SK-N-SH (cell line): ENCODE data around the gene RCAN3. TPM values are rescaled to one million over a fixed set of nuclear protein-coding genes. Genes with fewer than 3 reads are reported as not detected.

Experiments used
- CTCF ChIA-PET: fragments of 300-600, 350-600 bp; formaldehyde crosslinking; extraction: SDS; loops from one replicate; lab custom pipeline; 2021; lab: Yijun Ruan, JAX
- POLR2A ChIA-PET: fragments of 350-600 bp; sonication (Branson Sonifier 250); formaldehyde crosslinking; extraction: SDS; loops from one replicate; lab custom pipeline; 2020; ENCODE audit warnings: antibody characterized with exemption, inconsistent platforms; lab: Yijun Ruan, JAX
- DNase-seq: peaks from one replicate; pipeline ENCODE4 v3.0.0; 2012
- H2AFZ ChIP-seq: fragments of 200-600 bp; sonication (generic); 2 replicates; pipeline ENCODE4 v1.8.1; 2016; ENCODE audit warnings: antibody characterized with exemption, mild to moderate bottlenecking, low read depth
- H3F3A ChIP-seq: fragments of 200-600 bp; sonication (generic); replicated peaks from 2 replicates; pipeline ENCODE3; 2016; ENCODE audit warnings: antibody characterized with exemption, mild to moderate bottlenecking; ENCODE audit not compliant: insufficient read depth
- H3K27ac ChIP-seq, 2 experiments: fragments of 200-500 bp in 1 of 2; fragments of 200-600 bp in 1 of 2; sonication (Bioruptor generic) in 1 of 2; sonication (generic), shearing (Covaris generic) in 1 of 2; 2 replicates each; pipeline versions ENCODE4 v1.5.1 to v1.6.1; 2014 to 2016; ENCODE audit warnings: low read depth in 2 of 2, inconsistent platforms in 1 of 2, low read length in 1 of 2, mild to moderate bottlenecking in 1 of 2, mixed read lengths in 1 of 2
- H3K27me3 ChIP-seq: fragments of 200-600 bp; sonication (generic), shearing (Covaris generic); 2 replicates; pipeline ENCODE4 v1.6.1; 2016; ENCODE audit warnings: mixed run types; ENCODE audit not compliant: insufficient read depth
- H3K36me3 ChIP-seq, 2 experiments: fragments of 200-500 bp in 1 of 2; fragments of 200-600 bp in 1 of 2; sonication (Bioruptor generic) in 1 of 2; sonication (generic) in 1 of 2; replicated peaks in 1 of 2; 2 replicates each; pipeline versions ENCODE3 to v1.5.1; 2014 to 2016; ENCODE audit warnings: low read length in 1 of 2, mild to moderate bottlenecking in 1 of 2; ENCODE audit not compliant: insufficient read depth in 2 of 2, control insufficient read depth in 1 of 2
- H3K4me1 ChIP-seq, 2 experiments: fragments of 200-500 bp in 1 of 2; fragments of 200-600 bp in 1 of 2; sonication (Bioruptor generic) in 1 of 2; sonication (generic), shearing (Covaris generic) in 1 of 2; 2 replicates each; pipeline versions ENCODE4 v1.5.1 to v1.6.1; 2014 to 2016; ENCODE audit warnings: low read depth in 1 of 2, low read length in 1 of 2, mixed run types in 1 of 2; ENCODE audit not compliant: insufficient read depth in 2 of 2, control insufficient read depth in 1 of 2
- H3K4me2 ChIP-seq: fragments of 200-600 bp; sonication (generic), shearing (Covaris generic); 2 replicates; pipeline ENCODE4 v1.6.1; 2017; ENCODE audit warnings: mixed run types
- H3K4me3 ChIP-seq, 2 experiments: fragments of 200-500 bp in 1 of 2; fragments of 200-600 bp in 1 of 2; sonication (Bioruptor generic) in 1 of 2; sonication (generic), shearing (Covaris generic) in 1 of 2; 2 replicates each; pipeline versions ENCODE4 v1.5.1 to v1.8.1; 2014 to 2016; ENCODE audit warnings: low read depth in 2 of 2, inconsistent platforms in 1 of 2, low read length in 1 of 2, mild to moderate bottlenecking in 1 of 2, mixed read lengths in 1 of 2, moderate library complexity in 1 of 2
- H3K79me2 ChIP-seq: fragments of 200-600 bp; sonication (generic); 2 replicates; pipeline ENCODE4 v1.8.1; 2017; ENCODE audit warnings: mild to moderate bottlenecking; ENCODE audit not compliant: insufficient read depth
- H3K9ac ChIP-seq: fragments of 200-600 bp; sonication (generic); 2 replicates; pipeline ENCODE4 v1.6.1; 2017; ENCODE audit warnings: mixed run types
- H3K9me2 ChIP-seq: fragments of 200-600 bp; sonication (generic); 2 replicates; pipeline ENCODE4 v1.6.1; 2017; ENCODE audit warnings: mixed run types
- H3K9me3 ChIP-seq: fragments of 200-600 bp; sonication (generic); 2 replicates; pipeline ENCODE4 v1.6.1; 2017; ENCODE audit warnings: mixed run types, mild to moderate bottlenecking, moderate library complexity
- H4K20me1 ChIP-seq: fragments of 200-600 bp; sonication (generic); 2 replicates; pipeline ENCODE4 v1.6.1; 2017; ENCODE audit warnings: mild to moderate bottlenecking, mixed run types; ENCODE audit not compliant: insufficient read depth
- FOXM1 ChIP-seq: IDR thresholded peaks from 2 replicates; pipeline ENCODE4 v1.4.0; 2012; ENCODE audit warnings: low read depth, mild to moderate bottlenecking
- GATA2 ChIP-seq: sonication (generic); formaldehyde crosslinking; IDR thresholded peaks from 2 replicates; pipeline ENCODE4 v1.5.0; 2020; ENCODE audit warnings: mild to moderate bottlenecking, missing genetic modification reagents
- MAX ChIP-seq: IDR thresholded peaks from 2 replicates; pipeline ENCODE4 v1.4.0; 2012; ENCODE audit warnings: low read depth
- NFIC ChIP-seq: IDR thresholded peaks from 2 replicates; pipeline ENCODE4 v1.4.0; 2012; ENCODE audit warnings: borderline replicate concordance
- PBX3 ChIP-seq: IDR thresholded peaks from 2 replicates; pipeline ENCODE4; 2012
- REST ChIP-seq: IDR thresholded peaks from 2 replicates; pipeline ENCODE4 v1.6.1; 2012; ENCODE audit warnings: mild to moderate bottlenecking, low read depth, low read length, moderate library complexity
- RFX5 ChIP-seq: IDR thresholded peaks from 2 replicates; pipeline ENCODE4 v1.6.1; 2012; ENCODE audit warnings: mild to moderate bottlenecking, improper control_type of control experiment, low read length
- RXRA ChIP-seq: IDR thresholded peaks from 2 replicates; pipeline ENCODE4 v1.4.0; 2012; ENCODE audit warnings: low read depth, mild to moderate bottlenecking, borderline replicate concordance
- SIN3A ChIP-seq: IDR thresholded peaks from 2 replicates; pipeline ENCODE4 v1.6.1; 2012; ENCODE audit warnings: low read depth, mild to moderate bottlenecking, low read length, moderate library complexity, borderline replicate concordance
- SMC3 ChIP-seq: IDR thresholded peaks from 2 replicates; pipeline ENCODE4 v1.6.1; 2012; ENCODE audit warnings: low read depth, low read length, improper control_type of control experiment
- TAF1 ChIP-seq: IDR thresholded peaks from 2 replicates; pipeline ENCODE4 v1.6.1; 2012; ENCODE audit warnings: low read depth, mild to moderate bottlenecking, low read length, moderate library complexity, borderline replicate concordance
- TCF12 ChIP-seq: IDR thresholded peaks from 2 replicates; pipeline ENCODE4 v1.4.0; 2012
- TEAD4 ChIP-seq: IDR thresholded peaks from 2 replicates; pipeline ENCODE4 v1.4.0; 2012; ENCODE audit warnings: mild to moderate bottlenecking, borderline replicate concordance; ENCODE audit not compliant: insufficient read depth
- USF2 ChIP-seq: fragments of 150-350 bp; IDR thresholded peaks from 2 replicates; pipeline ENCODE4 v1.6.1; 2017; ENCODE audit warnings: antibody characterized with exemption, low read length, low read depth, borderline replicate concordance
- YY1 ChIP-seq: IDR thresholded peaks from 2 replicates; pipeline ENCODE4 v1.4.0; 2012; ENCODE audit warnings: low read depth, mild to moderate bottlenecking
- ZBTB33 ChIP-seq: IDR thresholded peaks from 2 replicates; pipeline ENCODE4 v1.4.0; 2012; ENCODE audit warnings: low read depth, borderline replicate concordance
- WGBS: methylation state at CpG from one replicate; pipeline ENCODE4 v1.1.6; 2017; ENCODE audit warnings: low lambda C conversion rate; 5-methylcytosine and 5-hydroxymethylcytosine counted together
- polyA plus RNA-seq, 3 experiments: library from polyadenylated mRNA; depleted of rRNA; stranded (reverse); fragments of >200 nt; gene quantifications; 2 replicates each; pipeline ENCODE4 v1.2.3, GENCODE V29; 2012

RCAN3 gene
- polyA plus RNA-seq, 1 of the 3 experiments (the other 2 are of a cell fraction): 4.8 TPM

GRCh38 chr1:24547195-24547594, 44.6 kb downstream of the RCAN3 start:
- H3K4me2 ChIP-seq: no peak overlapping the region
- H4K20me1 ChIP-seq: no peaks in the 10 kb centered on the region
- peaks cover 5% of the 10 kb centered on the region for H3F3A ChIP-seq
- 84% methylated on average over 5 of the region's 5 CpGs for WGBS
- no peak overlapping the region for H2AFZ ChIP-seq
- CTCF ChIA-PET: interaction anchor here (0.7 to 1.3 kb wide), 5 partner anchors 11 to 132 kb away, joined by 3 to 5 read pairs (median 3); partner anchors contain the start of gene NIPAL3
- H3K27me3 ChIP-seq: no peaks in the 10 kb centered on the region
- DNase-seq: no peak
- H3K4me1 ChIP-seq: peaks cover 0 to 4% of the 10 kb centered on the region in 2 experiments; a peak in 1 of 4 replicates
- H3K4me3 ChIP-seq: no peak overlapping the region
- H3K9me3 ChIP-seq: no peaks in the 10 kb centered on the region
- no peaks in the 10 kb centered on the region for H3K36me3 ChIP-seq
- H3K9me2 ChIP-seq: no peaks in the 10 kb centered on the region
- H3K79me2 ChIP-seq: no peaks in the 10 kb centered on the region
- no peak overlapping the region for H3K9ac ChIP-seq
- H3K27ac ChIP-seq: no peak overlapping the region
- POLR2A ChIA-PET: no interaction called here
- TF ChIP-seq REST: no peak
- TF ChIP-seq GATA2 (CRISPR knock-in tag): no peak
- TF ChIP-seq RFX5: no peak
- TF ChIP-seq PBX3: no peak
- no peak for TF ChIP-seq NFIC
- TF ChIP-seq FOXM1: no peak
- no peak for TF ChIP-seq RXRA
- no peak for TF ChIP-seq YY1
- no peak for TF ChIP-seq TEAD4
- TF ChIP-seq ZBTB33: no peak
- no peak for TF ChIP-seq SIN3A
- no peak for TF ChIP-seq TCF12
- no peak for TF ChIP-seq USF2
- TF ChIP-seq TAF1: no peak
- TF ChIP-seq SMC3: no peak
- TF ChIP-seq MAX: no peak
- TF ChIP-seq, all 33 proteins: peak for 0
